Umbilical cord (tissue), 2 donors: ENCODE measurements around the gene PCCA. TPM values are rescaled to one million over a fixed set of nuclear protein-coding genes. Genes with fewer than 3 reads are reported as not detected.
"Not testable (repeated sequence)": the region's sequence is repeated elsewhere in the genome, so short reads cannot be mapped to it uniquely, and the experiment has no call there.

Experiments used
- DNase-seq: peaks from one replicate; pipeline ENCODE4 v3.0.0-alpha.2; 2015; ENCODE audit warnings: low spot score
- total RNA-seq: library from RNA; depleted of rRNA; stranded (reverse); fragments of >200 nt; gene quantifications from one replicate; pipeline ENCODE4 v1.2.3, GENCODE V29; 2014; ENCODE audit warnings: low replicate concordance; ENCODE audit not compliant: insufficient read depth

Gene PCCA
- total RNA-seq, 1 donor from 2014 or later, result 70.3 TPM

DNA sequence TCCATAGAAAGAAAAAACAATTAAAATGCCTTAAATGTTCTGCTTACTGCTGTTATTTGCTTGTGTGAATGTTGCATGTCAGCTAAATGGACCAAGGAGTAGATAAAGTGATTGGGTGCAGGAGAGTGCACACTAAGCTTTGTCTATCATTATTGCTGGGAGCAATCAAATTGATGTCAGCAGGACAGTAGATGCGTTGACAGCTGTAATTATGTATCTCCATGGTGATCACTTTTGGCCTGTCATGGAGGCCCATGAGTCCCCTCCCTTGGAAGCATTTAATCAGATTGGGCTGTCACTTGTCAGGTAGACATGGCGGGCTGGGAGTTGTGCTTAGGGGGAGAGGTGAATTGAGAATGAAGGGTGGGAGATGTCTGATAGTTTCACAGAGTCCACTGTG lies 215.3 kb downstream of the PCCA start:
- no peak for DNase-seq

DNA sequence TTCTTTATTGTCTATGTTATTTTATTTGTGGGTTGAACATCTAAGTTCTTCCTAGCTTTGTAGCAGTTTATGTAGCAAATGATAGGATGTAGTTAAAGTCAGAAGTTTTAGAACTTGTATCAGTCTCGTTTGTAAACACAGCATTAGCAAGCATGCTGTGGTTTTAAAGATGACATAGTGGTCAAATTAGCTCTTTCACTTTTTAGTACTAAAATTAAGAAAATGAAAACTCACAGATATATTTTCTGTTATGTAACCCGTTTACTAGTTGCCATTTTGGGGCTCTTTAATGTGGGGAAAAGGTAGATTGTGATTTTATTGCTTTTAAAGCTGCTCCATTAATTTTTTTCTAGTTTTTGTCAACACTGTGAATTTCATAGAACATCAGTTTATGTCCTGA lies 216.5 kb downstream of the PCCA start:
- DNase-seq, result no peak

DNA sequence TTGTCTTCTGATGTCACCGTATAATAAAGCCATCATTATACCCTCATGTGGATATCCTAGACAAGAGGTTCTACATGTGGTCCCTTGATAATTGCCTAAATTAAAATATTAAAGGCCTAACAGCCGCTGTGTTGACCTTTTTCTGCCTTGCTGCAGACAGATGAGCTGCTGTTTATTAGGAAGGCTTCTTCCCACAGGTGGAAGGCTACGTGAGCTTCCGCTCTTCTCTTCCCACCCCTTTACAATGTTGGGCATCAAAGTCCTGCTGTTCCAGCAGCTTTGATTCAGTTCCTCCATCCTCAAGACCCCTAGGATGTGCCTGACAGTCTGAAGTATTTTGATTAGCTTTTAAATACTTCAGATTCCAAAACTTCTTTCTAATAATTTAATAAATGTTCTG lies 217.1 kb downstream of the PCCA start:
- DNase-seq, result no peak

DNA sequence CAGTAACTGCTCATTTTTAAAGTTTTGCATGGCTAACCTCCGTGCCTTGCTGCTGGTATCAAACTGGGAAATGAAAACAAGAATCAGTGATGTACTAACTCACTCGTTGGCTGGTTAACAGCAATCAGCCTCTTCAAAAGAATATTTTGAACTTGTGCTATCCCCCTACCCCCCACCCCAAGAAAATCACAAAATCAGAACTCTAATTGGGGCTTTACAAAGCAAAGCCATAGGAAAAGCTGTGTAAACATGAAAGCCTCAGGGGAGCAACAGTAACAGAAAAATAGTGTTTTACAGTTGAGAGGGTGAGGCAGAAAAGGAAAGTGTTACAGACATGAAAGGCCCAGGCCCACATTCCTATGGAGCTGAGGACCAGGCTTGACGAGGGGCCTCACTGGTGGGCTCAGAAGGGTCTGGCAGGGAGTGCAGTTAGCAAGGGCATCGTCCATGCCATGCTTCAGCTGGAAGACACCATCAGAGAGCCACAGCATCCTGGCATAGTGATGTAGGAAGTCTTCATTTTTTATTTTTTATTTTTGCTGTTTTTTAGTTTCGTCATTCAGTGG lies 217.6 kb downstream of the PCCA start:
- DNase-seq, result no peak

DNA sequence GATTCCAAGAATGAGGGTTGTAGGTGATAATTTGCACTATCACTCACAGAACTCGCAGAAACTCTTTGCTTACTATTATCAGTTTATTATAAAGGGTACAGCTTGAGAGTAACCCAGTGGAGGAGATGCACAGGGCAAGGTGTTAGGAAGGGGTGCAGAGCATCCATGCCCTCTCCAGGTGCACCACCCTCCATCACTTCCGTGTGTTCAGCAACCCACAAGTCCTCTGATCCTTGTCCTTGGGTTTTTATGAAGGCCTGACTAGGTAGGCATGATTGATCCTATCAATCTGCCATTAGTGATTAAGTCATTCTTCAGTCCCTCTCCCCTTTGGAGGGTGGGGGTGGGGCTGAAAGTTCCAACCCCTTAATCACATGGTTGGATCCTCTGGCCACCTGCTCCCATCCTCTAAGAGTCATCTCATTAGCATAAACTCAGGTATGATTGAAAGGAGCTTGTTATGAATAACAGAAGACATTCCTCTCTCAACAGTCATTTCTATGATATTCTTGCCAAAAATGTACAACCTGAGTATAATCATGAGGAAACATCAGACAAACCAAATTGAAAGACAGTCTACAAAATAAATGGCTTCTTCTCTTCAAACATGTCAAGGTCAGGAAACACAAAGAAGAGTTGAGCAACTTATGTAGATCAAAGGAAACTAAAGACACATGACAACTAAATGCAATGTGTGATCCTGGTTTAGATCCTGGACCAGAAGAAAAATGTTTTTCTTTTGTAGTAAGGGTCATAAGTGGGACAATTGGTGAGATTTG lies 225.4 kb downstream of the PCCA start:
- DNase-seq, result no peak

DNA sequence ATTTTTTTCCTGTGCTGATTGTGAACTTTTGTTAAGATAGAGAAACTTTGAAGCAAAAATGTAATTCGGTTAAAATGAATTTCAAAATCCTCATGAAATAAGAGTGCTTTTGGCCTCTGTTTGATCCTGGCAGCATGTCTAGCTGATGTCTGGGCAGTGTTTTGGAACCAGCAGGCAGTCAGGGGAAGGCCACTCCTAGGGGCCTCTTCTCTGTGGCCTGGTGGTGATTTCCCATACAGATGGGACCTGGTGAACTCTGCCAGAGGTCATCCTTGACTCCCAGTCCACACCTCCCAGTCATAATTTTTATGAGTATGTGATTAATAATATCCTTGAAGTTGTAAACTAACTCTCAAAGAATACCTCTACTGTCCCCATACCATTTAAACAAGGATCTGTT lies 226.6 kb downstream of the PCCA start:
- peak; percentile 20 for DNase-seq

DNA sequence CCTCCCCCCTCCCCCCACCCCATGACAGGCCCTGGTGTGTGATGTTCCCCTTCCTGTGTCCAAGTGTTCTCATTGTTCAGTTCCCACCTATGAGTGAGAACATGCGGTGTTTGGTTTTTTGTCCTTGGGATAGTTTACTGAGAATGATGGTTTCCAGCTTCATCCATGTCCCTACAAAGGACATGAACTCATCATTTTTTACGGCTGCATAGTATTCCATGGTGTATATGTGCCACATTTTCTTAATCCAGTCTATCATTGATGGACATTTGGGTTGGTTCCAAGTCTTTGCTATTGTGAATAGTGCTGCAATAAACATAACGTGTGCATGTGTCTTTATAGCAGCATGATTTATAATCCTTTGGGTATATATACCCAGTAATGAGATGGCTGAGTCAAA lies 229.6 kb downstream of the PCCA start:
- not testable (repeated sequence) for DNase-seq

DNA sequence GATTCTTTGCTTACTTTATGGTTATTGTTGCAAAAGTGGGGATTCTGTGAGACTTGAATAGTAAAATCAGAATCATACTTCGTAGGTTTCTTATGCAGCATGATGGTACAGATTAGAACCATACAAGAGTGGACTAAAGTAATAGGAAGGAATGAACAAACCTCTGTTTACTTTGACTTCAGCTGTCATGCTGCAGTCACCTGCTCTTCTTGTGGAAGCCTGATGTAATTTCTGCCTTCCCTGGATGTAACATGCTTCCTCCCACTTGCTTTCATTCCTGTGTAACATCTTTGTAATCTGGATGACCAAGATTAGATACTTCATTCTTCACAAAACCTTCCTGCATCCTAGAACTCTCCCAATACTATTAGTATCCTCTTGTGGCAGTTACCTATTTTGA lies 235.0 kb downstream of the PCCA start:
- DNase-seq, result no peak

DNA sequence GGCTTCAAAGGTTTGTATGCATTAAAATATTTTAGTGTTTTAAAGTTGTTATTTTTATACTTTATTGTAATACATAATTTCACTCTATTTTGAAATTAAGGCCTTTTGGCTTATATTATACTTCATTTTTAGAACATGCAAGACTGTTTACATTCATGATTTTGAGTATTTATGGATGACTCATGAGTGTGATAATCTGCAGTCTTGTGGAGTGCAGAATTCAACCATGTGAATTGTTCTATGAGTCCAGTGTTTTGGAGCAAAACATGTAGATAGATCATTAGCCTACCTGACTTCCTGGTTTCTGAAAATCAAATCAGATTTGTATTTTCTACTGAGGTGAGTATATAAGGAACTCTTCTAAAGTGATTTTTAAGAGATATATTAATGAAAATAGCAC lies 241.8 kb downstream of the PCCA start:
- no peak for DNase-seq

DNA sequence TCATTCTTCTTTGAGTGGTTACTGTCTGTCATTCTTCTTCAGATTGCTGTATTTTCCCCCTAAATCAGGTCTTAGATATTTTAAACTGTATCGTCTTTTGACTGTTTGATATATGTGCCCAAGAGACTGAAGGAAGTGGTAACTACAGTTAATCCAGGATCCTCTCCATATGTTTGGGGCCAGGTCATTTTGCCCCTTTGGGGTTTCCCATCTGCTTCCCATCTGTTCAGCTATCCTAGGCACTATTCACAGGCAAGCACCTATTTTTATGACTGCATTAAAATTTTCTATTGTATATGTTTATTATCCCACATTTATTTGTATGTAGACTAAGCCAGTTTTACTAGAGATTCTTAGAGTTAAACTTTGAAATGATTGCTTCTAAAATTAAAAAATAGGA lies 244.2 kb downstream of the PCCA start:
- DNase-seq, result no peak

DNA sequence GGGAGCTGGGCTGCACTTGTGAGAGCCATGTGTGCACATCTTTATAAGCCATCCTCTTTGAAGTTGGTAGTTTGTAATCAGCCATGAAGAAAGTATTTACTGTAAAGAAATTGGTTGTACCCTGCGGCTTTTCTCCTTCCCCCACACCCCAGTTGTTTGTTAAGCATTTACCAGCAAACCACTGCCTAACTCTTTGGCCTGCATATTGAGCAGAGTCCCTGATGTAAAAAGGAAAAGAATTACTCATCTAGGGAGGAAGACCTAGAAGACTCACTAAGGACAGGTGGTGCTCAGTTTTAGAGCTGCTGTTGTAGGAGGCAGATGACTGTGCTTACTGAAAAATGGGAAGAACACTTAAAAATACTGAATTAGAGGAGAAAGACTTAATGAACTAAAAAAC lies 245.3 kb downstream of the PCCA start:
- no peak for DNase-seq

DNA sequence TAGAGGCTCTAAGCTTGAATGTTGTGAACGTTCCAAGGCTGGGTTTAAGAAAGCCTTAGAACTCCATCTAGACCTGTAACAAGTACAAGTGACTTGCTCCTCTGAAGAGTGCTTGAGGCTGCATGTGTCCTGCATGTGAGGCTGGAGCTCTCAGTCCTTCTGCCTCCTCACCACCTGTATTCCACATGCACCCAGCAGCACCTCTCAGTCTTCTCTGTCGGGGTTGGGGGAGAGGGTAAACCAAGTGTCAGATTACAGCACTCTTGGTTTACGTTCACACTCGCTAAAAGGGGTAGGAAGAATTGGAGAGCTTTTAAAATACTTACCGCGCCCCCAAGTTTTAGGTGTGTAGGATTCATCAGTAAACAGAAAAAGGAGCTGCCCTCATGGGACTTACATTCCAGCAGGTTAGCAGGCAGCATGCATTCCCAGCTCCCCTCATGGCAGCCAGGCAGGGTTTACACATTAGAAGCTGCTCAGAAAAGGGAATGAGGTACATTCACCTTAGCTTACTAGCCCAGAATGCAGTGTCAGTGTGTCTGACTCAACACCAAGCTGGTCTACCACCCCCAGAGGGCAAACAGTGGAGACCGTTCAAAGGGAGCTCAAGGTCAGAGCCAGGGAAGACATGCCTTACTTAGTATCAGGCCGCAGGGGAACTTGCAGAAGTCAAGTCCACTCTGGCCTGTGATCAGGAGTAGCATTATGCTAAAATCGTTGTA lies 248.1 kb downstream of the PCCA start:
- no peak for DNase-seq

DNA sequence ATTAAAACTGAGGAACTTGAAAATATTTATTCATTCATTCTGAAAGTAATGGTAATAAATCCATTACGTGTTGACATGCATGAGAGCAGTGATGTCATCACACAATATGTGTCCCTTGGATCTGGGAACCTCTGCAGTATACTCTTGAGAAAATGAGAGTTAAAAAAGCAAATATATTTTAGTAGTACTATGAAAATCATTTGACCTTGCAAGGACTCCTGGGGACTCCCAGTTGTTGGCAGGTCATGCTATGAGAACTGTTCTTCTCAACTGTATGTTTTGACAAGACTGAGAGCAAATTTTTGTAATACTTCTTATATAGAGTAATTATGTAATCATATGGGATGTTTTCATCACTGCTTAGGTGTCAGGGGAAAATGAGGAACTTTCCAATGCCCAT lies 249.4 kb downstream of the PCCA start:
- no peak for DNase-seq

DNA sequence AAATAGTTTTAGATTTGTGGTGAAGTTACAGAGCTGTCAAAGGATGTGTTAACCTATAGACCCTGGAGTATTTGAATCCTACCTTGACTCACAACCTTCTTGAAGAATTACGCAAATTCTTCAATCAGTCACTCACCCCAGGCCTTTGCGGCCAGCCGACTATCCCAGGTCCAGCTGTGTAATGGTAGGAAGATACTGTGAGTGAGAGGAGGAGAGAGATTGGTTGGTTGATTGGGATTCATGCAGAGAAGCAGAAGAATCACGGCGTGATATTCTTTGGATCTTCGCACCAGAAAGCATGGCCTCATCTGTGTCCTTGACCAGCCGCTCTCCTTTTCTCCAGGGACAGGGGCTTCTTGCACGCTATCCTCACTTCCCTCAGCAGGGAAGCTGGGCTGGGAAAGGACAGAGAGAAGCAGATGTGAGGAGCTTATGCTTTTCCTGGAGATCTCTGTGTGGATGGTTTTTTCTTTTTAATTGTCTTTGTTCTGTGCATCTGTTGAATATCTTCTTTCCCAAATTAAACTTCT lies 250.6 kb downstream of the PCCA start:
- no peak for DNase-seq

DNA sequence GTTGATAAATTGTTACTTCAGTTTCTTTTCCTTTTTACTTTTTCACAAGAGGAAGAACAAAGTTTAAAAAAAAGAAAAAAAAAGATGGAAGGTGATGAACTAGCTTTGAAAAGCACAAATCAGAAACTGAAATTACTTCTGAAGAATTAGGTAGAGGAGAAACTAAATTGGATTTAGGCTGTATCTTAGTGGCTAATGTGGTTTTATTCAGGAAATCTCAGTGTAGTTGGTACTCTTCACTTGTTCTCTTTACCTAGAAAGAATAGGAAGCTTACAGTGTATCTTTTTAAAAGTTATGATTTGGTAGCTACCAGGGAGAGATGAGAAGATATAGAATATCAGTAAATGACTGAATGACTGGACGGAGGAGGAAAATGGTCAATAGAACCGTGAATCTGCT lies 252.0 kb downstream of the PCCA start:
- no peak for DNase-seq

DNA sequence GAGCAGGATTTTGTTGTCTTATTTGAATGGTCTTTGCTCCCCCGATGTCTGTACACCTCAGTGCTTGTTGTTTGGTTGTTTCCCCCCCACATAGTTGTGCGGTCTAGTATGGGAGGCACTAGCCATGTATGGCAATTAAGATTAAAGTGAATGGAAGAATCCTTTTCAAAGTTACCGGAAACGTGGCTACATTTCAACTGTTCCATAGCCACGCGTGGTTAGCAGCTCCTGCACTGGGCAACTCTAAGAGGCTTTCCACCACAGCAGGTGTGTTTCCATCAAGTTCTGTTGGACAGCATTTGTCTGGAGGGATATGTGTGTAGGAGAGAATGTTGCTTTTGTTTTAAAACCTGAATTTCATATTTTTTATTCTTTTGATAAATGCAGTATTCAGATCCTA lies 252.4 kb downstream of the PCCA start:
- no peak for DNase-seq

DNA sequence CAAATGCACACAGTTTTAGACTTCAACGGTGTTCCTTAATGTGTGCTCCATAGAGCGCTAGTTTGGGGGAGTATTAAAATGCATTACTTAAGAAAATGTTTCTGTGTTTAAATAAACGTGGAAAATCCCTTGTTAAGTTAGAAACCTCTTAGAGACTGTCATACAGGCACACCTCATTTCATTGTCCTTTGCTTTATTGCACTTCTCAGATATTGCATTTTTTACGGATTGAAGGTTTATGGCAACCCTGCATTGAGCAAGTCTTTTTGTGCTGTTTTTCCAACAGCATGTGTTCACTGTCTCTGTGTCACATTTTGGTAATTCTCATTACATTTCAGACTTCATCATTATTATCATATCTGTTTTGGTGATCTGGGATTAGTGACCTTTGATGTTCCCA lies 255.7 kb downstream of the PCCA start:
- no peak for DNase-seq

DNA sequence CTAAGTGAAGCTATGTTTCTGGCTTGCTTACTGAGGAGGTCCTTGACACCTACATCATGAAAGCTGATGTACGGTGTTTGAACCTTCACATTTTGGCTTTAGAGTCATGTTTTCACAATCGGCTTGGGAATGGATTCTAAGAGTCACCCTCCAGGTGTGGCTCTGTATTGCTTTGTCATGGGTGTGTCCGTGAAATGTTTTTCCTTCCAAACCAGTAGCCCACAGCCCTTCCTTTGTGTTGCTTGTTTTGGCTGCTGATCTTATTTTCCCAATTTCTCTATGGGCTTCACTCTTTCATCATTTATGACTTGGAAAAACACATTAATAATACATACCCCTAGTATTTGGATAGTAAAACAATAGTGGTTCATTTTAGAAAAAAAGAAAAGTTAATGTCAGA lies 259.1 kb downstream of the PCCA start:
- DNase-seq, result no peak

DNA sequence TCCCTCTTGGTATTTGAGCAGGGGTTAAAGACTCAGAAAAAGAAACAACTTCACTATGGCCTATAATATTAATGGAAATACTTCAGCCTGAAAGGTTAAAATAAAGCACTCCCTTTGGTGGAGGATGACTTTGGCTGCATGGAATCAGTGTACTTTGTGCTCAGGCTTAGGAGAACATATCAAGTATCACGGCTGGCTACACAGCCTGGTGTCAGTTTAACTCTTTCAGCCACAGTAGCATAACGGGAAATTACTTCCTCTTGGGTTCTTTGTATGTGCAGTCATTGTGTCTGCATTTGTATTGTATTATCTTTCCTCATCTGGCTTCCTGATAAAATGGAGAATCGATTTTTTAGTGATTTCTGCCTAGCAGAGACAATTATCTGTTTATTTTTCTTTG lies 260.7 kb downstream of the PCCA start:
- no peak for DNase-seq

DNA sequence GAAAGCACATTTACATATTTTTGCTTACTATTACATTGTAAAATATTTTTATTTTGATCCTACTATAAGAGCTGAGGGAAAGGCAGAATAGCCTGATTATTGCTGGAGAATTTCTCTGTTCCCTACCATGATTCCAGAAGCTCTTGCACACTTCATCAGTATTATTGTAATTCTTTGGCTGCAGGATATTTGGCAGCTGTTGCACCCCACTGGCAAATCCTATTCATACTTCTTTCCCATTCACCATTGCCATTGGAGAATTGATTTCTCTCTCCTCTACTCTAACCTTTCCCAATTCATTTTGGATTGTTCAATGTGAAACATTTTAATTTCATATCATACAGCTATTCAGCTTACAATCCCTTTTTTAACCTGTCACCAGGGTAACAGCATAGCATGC lies 261.7 kb downstream of the PCCA start:
- no peak for DNase-seq

DNA sequence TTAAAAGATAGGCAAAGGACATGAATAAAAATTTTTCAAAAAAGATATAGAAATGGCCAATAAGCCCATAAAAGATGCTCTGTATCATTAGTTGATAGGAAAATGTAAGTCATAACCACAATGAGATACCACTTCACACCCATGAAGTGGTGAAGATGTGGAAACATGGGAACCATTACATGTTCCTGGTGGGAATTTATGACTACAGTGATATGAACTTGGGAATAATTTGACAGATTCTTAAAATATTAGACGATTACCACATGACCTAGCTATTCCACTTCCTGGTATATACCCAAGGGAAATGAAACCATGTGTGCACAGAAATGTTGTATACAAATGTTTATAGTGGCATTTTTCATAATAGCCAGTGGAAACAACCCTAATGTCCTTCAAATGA lies 267.5 kb downstream of the PCCA start:
- no peak for DNase-seq

DNA sequence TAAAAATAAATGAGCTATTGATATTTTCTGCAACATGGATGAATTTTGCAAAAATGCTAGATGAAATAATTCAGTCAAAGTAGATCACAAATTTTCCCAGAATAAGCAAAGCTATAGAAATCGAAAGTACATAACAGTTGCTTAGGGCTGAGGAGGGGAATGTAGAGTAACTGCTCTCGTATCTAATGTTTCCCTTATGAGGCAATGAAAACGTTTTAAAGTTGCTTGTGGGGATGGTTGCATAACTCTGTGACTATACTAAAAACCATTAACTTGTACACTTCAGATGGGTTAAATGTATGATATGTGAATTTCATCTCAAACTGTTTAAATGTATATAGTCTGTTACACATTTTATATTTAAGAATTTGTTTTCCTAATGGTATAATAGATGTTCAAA lies 268.0 kb downstream of the PCCA start:
- DNase-seq, result no peak

DNA sequence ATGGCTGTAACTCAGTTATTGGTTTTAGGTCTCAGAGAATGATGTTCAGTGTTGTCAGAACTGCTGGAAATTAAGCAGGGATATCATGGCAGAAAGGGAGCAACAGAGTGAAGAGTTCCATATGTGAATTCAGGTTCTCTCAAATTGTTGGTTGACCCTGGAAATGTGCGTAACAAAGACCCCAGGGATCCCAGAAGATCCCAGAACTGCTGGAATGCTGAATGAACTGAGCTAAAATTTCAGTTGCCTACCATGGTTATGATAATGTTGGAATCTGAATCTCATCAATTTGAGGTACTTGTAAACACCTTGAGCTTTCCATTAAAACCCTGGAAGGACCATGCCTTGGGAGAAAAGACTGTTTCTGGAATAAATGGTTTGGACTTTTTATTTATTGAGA lies 268.9 kb downstream of the PCCA start:
- no peak for DNase-seq
